T-cell (primary cell): ENCODE data around the gene NHS. TPM values are rescaled to one million over a fixed set of nuclear protein-coding genes. Genes with fewer than 3 reads are reported as not detected.

Source experiments
- ATAC-seq, 4 experiments: fragments of 200-7000 bp in 3 of 4; fragments of 150-1000 bp in 1 of 4; cut with Tn5 transposase; replicated peaks in 1 of 4; 1 replicate in 3 of 4; 2 replicates in 1 of 4; pipeline ENCODE4 v1.10.0; 2021; ENCODE audit warnings: moderate library complexity in 3 of 4, mild to moderate bottlenecking in 2 of 4, moderate number of reproducible peaks in 1 of 4
- CTCF ChIA-PET, 2 donors: fragments of 300-600 bp; sonication (Branson Sonifier 250); formaldehyde crosslinking; loops; one replicate each; lab custom pipeline; 2022; ENCODE audit warnings: antibody characterized with exemption in 2 of 2; lab: Charles Lee
- POLR2A ChIA-PET, 2 donors: fragments of 300-600 bp; sonication (Branson Sonifier 250); formaldehyde crosslinking; loops; one replicate each; lab custom pipeline; 2022; ENCODE audit warnings: antibody characterized with exemption in 2 of 2; lab: Charles Lee
- DNase-seq, 35 experiments: peaks; one replicate each; pipeline versions ENCODE4 v3.0.0 to v3.0.0-alpha.2; 2013 to 2023
- H3K27ac ChIP-seq: one replicate; pipeline ENCODE4 v1.5.1; 2013; ENCODE audit warnings: low read length
- H3K27me3 ChIP-seq, 2 experiments: replicated peaks in 1 of 2; 1 replicate in 1 of 2; 2 replicates in 1 of 2; pipeline versions ENCODE4 v1.6.1 to v1.7.0; 2013; ENCODE audit warnings: low read length in 1 of 2, mixed read lengths in 1 of 2; ENCODE audit not compliant: control insufficient read depth in 2 of 2, insufficient read depth in 2 of 2; ENCODE audit errors: extremely low read depth in 1 of 2
- H3K36me3 ChIP-seq, 2 donors: 1 replicate in 1 of 2; 2 replicates in 1 of 2; pipeline versions ENCODE4 v1.6.1 to v1.7.0; 2013; ENCODE audit warnings: low read length in 1 of 2; ENCODE audit not compliant: control insufficient read depth in 2 of 2, insufficient read depth in 1 of 2; ENCODE audit errors: extremely low read depth in 1 of 2
- H3K4me1 ChIP-seq, 2 experiments: 1 replicate in 1 of 2; 2 replicates in 1 of 2; pipeline versions ENCODE4 v1.6.1 to v1.7.0; 2013; ENCODE audit warnings: low read length in 2 of 2, mixed read lengths in 1 of 2; ENCODE audit not compliant: insufficient read depth in 2 of 2, control insufficient read depth in 1 of 2; ENCODE audit errors: extremely low read depth in 1 of 2
- H3K4me3 ChIP-seq, 2 donors: 1 replicate in 1 of 2; 2 replicates in 1 of 2; pipeline versions ENCODE4 v1.5.1 to v1.7.0; 2013; ENCODE audit warnings: mild to moderate bottlenecking in 2 of 2, low read length in 1 of 2, moderate library complexity in 1 of 2; ENCODE audit not compliant: control insufficient read depth in 1 of 2; ENCODE audit errors: extremely low read depth in 1 of 2
- H3K9me3 ChIP-seq: 2 replicates; pipeline ENCODE4 v1.7.0; 2013
- H3K27ac Mint-ChIP-seq, 2 donors: one replicate each; pipeline ENCODE4 v1.8.0; 2020 to 2021; ENCODE audit warnings: mild to moderate bottlenecking in 2 of 2, mixed read lengths in 2 of 2
- H3K27me3 Mint-ChIP-seq, 2 donors: one replicate each; pipeline ENCODE4 v1.8.0; 2021 to 2022; ENCODE audit warnings: mixed read lengths in 2 of 2
- H3K36me3 Mint-ChIP-seq: one replicate; pipeline ENCODE4 v1.8.0; 2021; ENCODE audit warnings: mixed read lengths
- H3K4me1 Mint-ChIP-seq, 3 donors: one replicate each; pipeline ENCODE4 v1.8.0; 2020 to 2022; ENCODE audit warnings: mixed read lengths in 3 of 3, mild to moderate bottlenecking in 1 of 3
- H3K4me3 Mint-ChIP-seq, 3 donors: one replicate each; pipeline ENCODE4 v1.8.0; 2020 to 2022; ENCODE audit warnings: mild to moderate bottlenecking in 3 of 3, mixed read lengths in 3 of 3, moderate library complexity in 3 of 3
- H3K9me3 Mint-ChIP-seq, 3 donors: one replicate each; pipeline ENCODE4 v1.8.0; 2020 to 2022; ENCODE audit warnings: mixed read lengths in 3 of 3
- WGBS: methylation state at CpG from one replicate; pipeline ENCODE4 v1.1.5; 2013; ENCODE audit warnings: missing lambda C conversion rate; ENCODE audit not compliant: insufficient coverage; 5-methylcytosine and 5-hydroxymethylcytosine counted together
- total RNA-seq, 35 experiments: library from RNA in 6 of 35; stranded (reverse) in 6 of 35; fragments of 120-200 nt in 1 of 35; gene quantifications; one replicate each; pipeline versions ENCODE4 v1.2.1 to v1.2.4 and lab custom pipeline; 2013 to 2026

NHS gene
- total RNA-seq, 5 donors from 2014 or later (not counting 1 experiment from before 2014, with no cell fraction given): 0.03 to 0.20 (median 0.11) TPM; not detected in 1

DNA sequence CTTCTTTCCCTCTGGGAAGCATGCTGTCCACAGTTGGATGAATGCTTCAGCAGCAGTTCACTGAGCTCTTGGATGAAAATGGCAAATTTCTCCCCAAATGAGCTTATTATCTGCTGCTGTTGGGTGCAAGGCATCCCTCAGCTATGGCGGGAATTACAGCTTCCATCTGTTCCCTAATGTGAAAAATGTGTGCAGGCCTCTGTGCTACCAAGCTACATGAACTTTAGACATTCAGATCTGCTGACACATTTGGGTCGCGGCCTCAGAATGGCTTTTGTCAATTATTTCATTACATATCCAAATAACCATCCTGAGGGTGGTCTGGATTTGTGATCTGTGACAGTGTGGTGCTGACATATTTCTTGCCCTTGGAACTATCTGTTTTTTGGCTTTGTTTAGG is 242.8 kb downstream of the NHS start:
- H3K4me3 Mint-ChIP-seq: no peak overlapping the region
- Histone ChIP-seq H3K27ac (no peak overlapping the region), H3K27me3 (no peaks in the 10 kb centered on the region), H3K4me1 (peaks cover 0 to 2% of the 10 kb centered on the region in 2 experiments), H3K4me3 (no peak overlapping the region), H3K36me3 (no peaks in the 10 kb centered on the region), H3K9me3 (no peaks in the 10 kb centered on the region)
- CTCF ChIA-PET: no interaction called here
- peaks cover 0 to 13% of the 10 kb centered on the region in 2 donors for H3K27me3 Mint-ChIP-seq
- H3K36me3 Mint-ChIP-seq: no peaks in the 10 kb centered on the region
- DNase-seq: no peak
- ATAC-seq: no peak
- H3K27ac Mint-ChIP-seq: no peak overlapping the region
- peaks cover 0 to 16% (median 4%) of the 10 kb centered on the region in 3 donors for H3K4me1 Mint-ChIP-seq
- POLR2A ChIA-PET: no interaction called here
- H3K9me3 Mint-ChIP-seq: no peaks in the 10 kb centered on the region
- WGBS: 100% methylated on average over 1 of the region's 3 CpGs

DNA sequence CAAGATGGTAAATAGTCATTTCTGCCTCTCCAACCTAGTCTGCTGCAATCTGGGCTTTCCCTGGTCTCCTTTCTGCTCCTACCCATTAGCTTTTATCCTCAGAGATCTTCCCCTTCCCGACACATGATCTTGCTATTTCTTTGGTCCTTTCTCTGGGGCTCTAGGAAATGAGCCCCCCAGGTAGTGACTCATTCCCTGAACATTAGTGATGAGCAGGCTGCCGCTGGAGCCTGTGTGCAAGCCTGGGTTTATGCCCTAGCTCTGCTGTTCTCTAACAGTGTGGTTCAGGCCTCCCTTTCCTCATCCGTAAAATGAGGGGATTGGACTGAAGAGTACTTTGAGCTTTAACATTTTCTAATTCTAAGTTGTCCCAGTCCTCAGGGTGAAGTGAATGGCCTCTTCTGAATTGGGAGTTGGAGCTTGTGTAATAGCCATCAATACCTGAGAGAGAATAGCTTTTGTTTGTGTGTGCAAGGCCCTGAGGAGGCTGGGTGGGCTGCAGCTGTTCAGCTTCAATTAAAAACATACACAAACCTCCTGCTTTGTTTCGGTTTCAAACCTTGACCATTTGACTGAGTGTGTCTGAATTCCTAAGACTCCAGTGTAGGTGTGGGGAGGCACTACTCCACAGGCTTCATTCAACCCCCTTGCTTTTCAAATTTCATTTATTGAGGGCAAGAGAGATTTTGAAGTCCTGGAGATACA is 246.7 kb downstream of the NHS start:
- no peaks in the 10 kb centered on the region for H3K9me3 ChIP-seq
- Mint-ChIP-seq H3K4me3 (no peak overlapping the region), H3K27ac (no peak overlapping the region), H3K36me3 (no peaks in the 10 kb centered on the region), H3K27me3 (peaks cover 0 to 9% of the 10 kb centered on the region in 2 donors), H3K9me3 (no peaks in the 10 kb centered on the region), H3K4me1 (no peaks in the 10 kb centered on the region)
- no peaks in the 10 kb centered on the region for H3K27me3 ChIP-seq
- ATAC-seq: no peak
- no peaks in the 10 kb centered on the region for H3K36me3 ChIP-seq
- H3K4me1 ChIP-seq: no peaks in the 10 kb centered on the region
- no peak overlapping the region for H3K4me3 ChIP-seq
- ChIA-PET CTCF (no interaction called here), POLR2A (no interaction called here)
- no peak overlapping the region for H3K27ac ChIP-seq
- DNase-seq: no peak
- WGBS: no CpG with 5 or more reads among the region's 4 CpGs

DNA sequence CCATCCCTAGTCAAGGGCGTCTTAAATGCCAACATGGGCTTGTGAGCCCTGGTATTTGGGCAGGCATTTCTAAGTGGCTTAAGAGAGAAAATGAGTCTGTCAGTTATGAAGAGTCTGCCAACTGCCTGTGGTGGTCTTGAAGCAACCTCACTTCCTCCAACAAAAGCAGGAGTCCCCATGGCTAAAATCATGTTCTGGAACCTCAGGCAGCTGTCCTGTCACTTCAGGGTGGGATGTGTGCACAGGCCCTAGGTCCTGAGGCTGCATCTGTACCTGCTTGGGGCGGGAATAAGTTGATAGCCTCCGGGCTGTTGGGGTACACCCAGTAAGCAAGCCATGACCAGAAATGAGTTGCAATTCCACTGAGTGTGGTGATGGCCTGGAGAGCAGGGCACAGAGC is 247.3 kb downstream of the NHS start:
- Mint-ChIP-seq H3K4me1 (no peaks in the 10 kb centered on the region), H3K9me3 (no peaks in the 10 kb centered on the region), H3K4me3 (no peak overlapping the region), H3K36me3 (no peaks in the 10 kb centered on the region), H3K27ac (no peak overlapping the region), H3K27me3 (peaks cover 0 to 9% of the 10 kb centered on the region in 2 donors)
- no peaks in the 10 kb centered on the region for H3K36me3 ChIP-seq
- H3K9me3 ChIP-seq: no peaks in the 10 kb centered on the region
- ChIA-PET POLR2A (no interaction called here), CTCF (no interaction called here)
- no peaks in the 10 kb centered on the region for H3K4me1 ChIP-seq
- DNase-seq (no peak), ATAC-seq (no peak)
- H3K4me3 ChIP-seq: no peak overlapping the region
- 85% methylated on average over 2 of the region's 3 CpGs for WGBS
- no peak overlapping the region for H3K27ac ChIP-seq
- H3K27me3 ChIP-seq: no peaks in the 10 kb centered on the region

DNA sequence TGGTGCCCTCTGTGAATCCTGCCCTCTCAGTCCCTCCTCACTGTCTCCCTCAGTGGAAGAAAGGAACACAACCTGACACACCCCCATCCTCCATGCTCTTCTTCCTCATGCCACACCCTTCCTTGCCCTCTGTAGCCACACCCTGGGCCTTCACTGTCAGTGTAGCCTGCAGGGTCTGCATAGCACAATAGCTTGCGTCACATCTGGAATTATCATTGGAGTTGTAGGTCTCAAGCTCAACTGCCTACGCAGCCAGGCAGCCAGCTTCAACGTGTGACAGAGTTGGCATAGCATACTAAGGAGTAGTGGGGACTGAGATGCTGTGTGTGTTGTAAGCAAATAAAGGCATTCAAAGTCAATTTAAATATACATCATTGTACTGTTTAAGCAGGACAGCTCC is 248.8 kb downstream of the NHS start:
- Mint-ChIP-seq H3K4me1 (no peaks in the 10 kb centered on the region), H3K27me3 (peaks cover 0 to 17% of the 10 kb centered on the region in 2 donors), H3K36me3 (no peaks in the 10 kb centered on the region), H3K27ac (no peak overlapping the region), H3K9me3 (no peaks in the 10 kb centered on the region), H3K4me3 (no peak overlapping the region)
- ChIA-PET POLR2A (no interaction called here), CTCF (no interaction called here)
- no peaks in the 10 kb centered on the region for H3K9me3 ChIP-seq
- WGBS: no CpG with 5 or more reads among the region's 3 CpGs
- H3K36me3 ChIP-seq: no peaks in the 10 kb centered on the region
- H3K4me3 ChIP-seq: no peak overlapping the region
- H3K27ac ChIP-seq: no peak overlapping the region
- ATAC-seq (no peak), DNase-seq (no peak)
- H3K27me3 ChIP-seq: no peaks in the 10 kb centered on the region
- H3K4me1 ChIP-seq: no peaks in the 10 kb centered on the region

DNA sequence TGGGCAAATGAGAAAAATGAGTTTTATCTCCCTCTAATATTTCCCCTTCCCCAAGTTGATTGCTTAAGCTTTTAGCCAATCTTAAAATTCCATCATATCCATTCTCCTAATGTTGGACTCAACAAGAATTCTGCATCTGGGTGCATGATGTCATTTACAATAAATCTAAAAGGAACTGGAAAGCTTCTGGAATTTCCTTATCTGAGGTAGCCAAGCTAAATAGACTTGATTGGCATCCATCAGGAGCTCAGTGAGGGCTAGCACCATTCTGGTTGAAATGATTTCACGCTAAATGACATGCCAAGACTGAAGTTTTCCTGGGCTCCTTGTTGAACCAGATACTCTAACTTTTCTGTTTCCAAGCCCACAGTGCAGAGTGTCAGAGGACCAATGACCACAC is 252.0 kb downstream of the NHS start:
- no peaks in the 10 kb centered on the region for H3K4me1 Mint-ChIP-seq
- no peaks in the 10 kb centered on the region for H3K4me1 ChIP-seq
- H3K9me3 ChIP-seq: no peaks in the 10 kb centered on the region
- ATAC-seq: no peak
- DNase-seq: no peak
- H3K4me3 Mint-ChIP-seq: no peak overlapping the region
- H3K36me3 Mint-ChIP-seq: no peaks in the 10 kb centered on the region
- ChIA-PET CTCF (interaction anchor here in 1 of 2 donors (0.7 kb wide), 1 partner anchor 270 kb away, joined by 4 read pairs; no protein-coding TSS in a partner anchor), POLR2A (no interaction called here)
- no peak overlapping the region for H3K4me3 ChIP-seq
- no peak overlapping the region for H3K27ac ChIP-seq
- peaks cover 0 to 15% of the 10 kb centered on the region in 2 donors for H3K27me3 Mint-ChIP-seq
- WGBS: no CpG with 5 or more reads among the region's 1 CpG
- H3K36me3 ChIP-seq: no peaks in the 10 kb centered on the region
- no peaks in the 10 kb centered on the region for H3K27me3 ChIP-seq
- no peak overlapping the region for H3K27ac Mint-ChIP-seq
- H3K9me3 Mint-ChIP-seq: no peaks in the 10 kb centered on the region

DNA sequence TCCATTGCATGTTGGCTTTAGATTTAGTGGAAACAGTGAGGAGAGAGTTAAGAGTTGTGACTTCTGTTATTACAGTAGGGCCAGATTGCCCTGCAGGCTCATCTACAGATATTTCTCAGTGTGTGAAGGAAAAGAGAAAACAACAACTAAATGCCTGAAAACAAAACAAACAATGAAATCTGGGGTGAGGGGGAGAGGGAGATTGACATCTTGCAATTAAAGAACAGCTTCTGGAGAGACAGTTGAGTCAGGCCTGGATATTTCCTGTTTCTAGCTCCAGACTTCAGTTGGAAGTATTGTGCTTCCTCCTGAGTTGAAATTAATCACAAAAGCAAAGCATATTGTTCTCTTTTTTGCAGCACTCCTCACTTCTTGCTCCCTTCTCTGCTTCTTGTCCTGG is 254.0 kb downstream of the NHS start:
- no peak for DNase-seq
- H3K9me3 ChIP-seq: no peaks in the 10 kb centered on the region
- ATAC-seq: no peak
- ChIA-PET CTCF (interaction anchor here in 1 of 2 donors (0.6 kb wide), 1 partner anchor 960 kb away, joined by 5 read pairs; no protein-coding TSS in a partner anchor), POLR2A (no interaction called here)
- H3K4me1 ChIP-seq: no peaks in the 10 kb centered on the region
- no peaks in the 10 kb centered on the region for H3K27me3 ChIP-seq
- Mint-ChIP-seq H3K27ac (no peak overlapping the region), H3K9me3 (no peaks in the 10 kb centered on the region), H3K4me3 (no peak overlapping the region), H3K36me3 (no peaks in the 10 kb centered on the region), H3K4me1 (peaks cover 0 to 8% (median 7%) of the 10 kb centered on the region in 3 donors), H3K27me3 (peaks cover 0 to 15% of the 10 kb centered on the region in 2 donors)
- H3K27ac ChIP-seq: no peak overlapping the region
- no peaks in the 10 kb centered on the region for H3K36me3 ChIP-seq
- H3K4me3 ChIP-seq: no peak overlapping the region
